ENCODE results near the gene HRAS.
"Not testable (repeated sequence)": the region's sequence is repeated elsewhere in the genome, so short reads cannot be mapped to it uniquely, and the experiment has no call there.

HRAS gene

GRCh38 chr11:535519-536454 lies at the start of gene HRAS:
Gene HRAS, minus strand, starts transcription at chr11:535576.
- peak; percentile 95 for DNase-seq

- no peak for DNase-seq
Observed at GRCh38 chr11:584287-584686, 48.9 kb upstream of the HRAS start.

GRCh38 chr11:581752-582151 lies 46.4 kb upstream of the HRAS start:
- DNase-seq = no peak

- no peak for DNase-seq
Observed at GRCh38 chr11:581342-581741, 46.0 kb upstream of the HRAS start.

- DNase-seq = no peak
Observed at GRCh38 chr11:579830-580601, 44.6 kb upstream of the HRAS start.

- no peak for DNase-seq
Observed at GRCh38 chr11:578276-579035, 43.1 kb upstream of the HRAS start.

- DNase-seq = no peak
Observed at GRCh38 chr11:577611-577894, 42.2 kb upstream of the HRAS start.

- no peak for DNase-seq
Observed at GRCh38 chr11:576811-577610, 41.6 kb upstream of the HRAS start.

GRCh38 chr11:575996-576768 lies 40.8 kb upstream of the HRAS start, which contains the start of gene PHRF1:
Gene PHRF1, plus strand, starts transcription at chr11:576470. Its CDS starts 5,043 bp downstream, at chr11:581513.
- peak; percentile 95 for DNase-seq

GRCh38 chr11:575313-575995 lies 40.1 kb upstream of the HRAS start:
- DNase-seq = no peak

GRCh38 chr11:574632-575312 lies 39.4 kb upstream of the HRAS start:
- no peak for DNase-seq

GRCh38 chr11:574031-574570 lies 38.7 kb upstream of the HRAS start:
- not testable (repeated sequence) for DNase-seq

- no peak for DNase-seq
Observed at GRCh38 chr11:573146-573759, 37.9 kb upstream of the HRAS start.

GRCh38 chr11:571802-572185 lies 36.4 kb upstream of the HRAS start:
- DNase-seq = no peak

GRCh38 chr11:569158-569885 lies 33.9 kb upstream of the HRAS start:
- no peak for DNase-seq

- peak; percentile 87 for DNase-seq
Observed at GRCh38 chr11:568306-569157, 33.2 kb upstream of the HRAS start.

GRCh38 chr11:567629-568292 lies 32.4 kb upstream of the HRAS start:
- DNase-seq = no peak
